Astrocyte (in vitro differentiated cells and primary cell): Measurements from ENCODE around the gene BATF3. TPM values are rescaled to one million over a fixed set of nuclear protein-coding genes. Genes with fewer than 3 reads are reported as not detected.

Experiments used
- DNase-seq: peaks from one replicate; pipeline ENCODE4 v3.0.0-alpha.2; 2010; ENCODE audit warnings: low read depth
- FAIRE-seq: peaks from 2 replicates; lab custom pipeline; 2011; peaks lifted over from hg19 to GRCh38; lab: Jason Lieb, UNC
- H2AFZ ChIP-seq: 2 replicates; pipeline ENCODE4 v1.6.0; 2012; ENCODE audit warnings: low read depth, low read length, inconsistent platforms
- H3K27ac ChIP-seq: 2 replicates; pipeline ENCODE4 v1.5.1; 2011; ENCODE audit warnings: low read depth, low read length, inconsistent platforms
- H3K27me3 ChIP-seq: 2 replicates; pipeline ENCODE4 v1.6.0; 2011; ENCODE audit warnings: low read length, inconsistent platforms; ENCODE audit not compliant: insufficient read depth
- H3K36me3 ChIP-seq: 2 replicates; pipeline ENCODE4 v1.5.1; 2011; ENCODE audit warnings: low read length, inconsistent platforms; ENCODE audit not compliant: insufficient read depth
- H3K4me1 ChIP-seq: 2 replicates; pipeline ENCODE4 v1.5.1; 2011; ENCODE audit warnings: low read length, inconsistent platforms; ENCODE audit not compliant: insufficient read depth
- H3K4me2 ChIP-seq: 2 replicates; pipeline ENCODE4 v1.6.0; 2012; ENCODE audit warnings: low read length, inconsistent platforms
- H3K4me3 ChIP-seq: 2 replicates; pipeline ENCODE4 v1.5.1; 2011; ENCODE audit warnings: low read depth, mild to moderate bottlenecking, low read length, inconsistent platforms; ENCODE audit not compliant: insufficient read depth
- H3K79me2 ChIP-seq: 2 replicates; pipeline ENCODE4 v1.6.0; 2012; ENCODE audit warnings: mild to moderate bottlenecking, low read length, inconsistent platforms; ENCODE audit not compliant: insufficient read depth
- H3K9ac ChIP-seq: 2 replicates; pipeline ENCODE4 v1.6.0; 2012; ENCODE audit warnings: mild to moderate bottlenecking, low read length, inconsistent platforms
- H3K9me3 ChIP-seq: 2 replicates; pipeline ENCODE4 v1.5.1; 2012; ENCODE audit warnings: low read depth, mild to moderate bottlenecking, low read length, inconsistent platforms; ENCODE audit not compliant: insufficient read depth
- H4K20me1 ChIP-seq: 2 replicates; pipeline ENCODE4 v1.6.0; 2012; ENCODE audit warnings: low read length, inconsistent platforms; ENCODE audit not compliant: insufficient read depth
- H3K27ac Mint-ChIP-seq: one replicate; pipeline ENCODE4 v1.8.0; 2021; ENCODE audit warnings: mild to moderate bottlenecking, mixed read lengths; ENCODE audit not compliant: unreplicated experiment
- H3K27me3 Mint-ChIP-seq: one replicate; pipeline ENCODE4 v1.8.0; 2021; ENCODE audit warnings: low read depth, mixed read lengths; ENCODE audit not compliant: unreplicated experiment
- H3K36me3 Mint-ChIP-seq: one replicate; pipeline ENCODE4 v1.8.0; 2021; ENCODE audit warnings: low read depth, mixed read lengths; ENCODE audit not compliant: unreplicated experiment
- H3K4me1 Mint-ChIP-seq: one replicate; pipeline ENCODE4 v1.8.0; 2021; ENCODE audit warnings: low read depth, mixed read lengths; ENCODE audit not compliant: unreplicated experiment
- H3K4me3 Mint-ChIP-seq: one replicate; pipeline ENCODE4 v1.8.0; 2021; ENCODE audit warnings: mild to moderate bottlenecking, moderate library complexity, mixed read lengths; ENCODE audit not compliant: unreplicated experiment
- H3K9me3 Mint-ChIP-seq: one replicate; pipeline ENCODE4 v1.8.0; 2021; ENCODE audit warnings: mild to moderate bottlenecking, mixed read lengths; ENCODE audit not compliant: unreplicated experiment
- EZH2 ChIP-seq: IDR thresholded peaks from 2 replicates; pipeline ENCODE4 v1.6.1; 2012; ENCODE audit warnings: mild to moderate bottlenecking, low read length, inconsistent platforms; ENCODE audit not compliant: insufficient read depth
- total RNA-seq: library from RNA; stranded (reverse); gene quantifications from 2 replicates; pipeline ENCODE4 v1.2.1, GENCODE V29; 2021
- TF ChIP-seq, protein P1 (sequence below): IDR thresholded peaks from 2 replicates; pipeline ENCODE4 v1.5.1; 2011; ENCODE audit warnings: low read depth, mild to moderate bottlenecking, inconsistent platforms, low read length, moderate library complexity; ENCODE audit not compliant: insufficient read depth

Gene BATF3
- total RNA-seq, 1 donor from 2014 or later: 1.9 TPM

DNA sequence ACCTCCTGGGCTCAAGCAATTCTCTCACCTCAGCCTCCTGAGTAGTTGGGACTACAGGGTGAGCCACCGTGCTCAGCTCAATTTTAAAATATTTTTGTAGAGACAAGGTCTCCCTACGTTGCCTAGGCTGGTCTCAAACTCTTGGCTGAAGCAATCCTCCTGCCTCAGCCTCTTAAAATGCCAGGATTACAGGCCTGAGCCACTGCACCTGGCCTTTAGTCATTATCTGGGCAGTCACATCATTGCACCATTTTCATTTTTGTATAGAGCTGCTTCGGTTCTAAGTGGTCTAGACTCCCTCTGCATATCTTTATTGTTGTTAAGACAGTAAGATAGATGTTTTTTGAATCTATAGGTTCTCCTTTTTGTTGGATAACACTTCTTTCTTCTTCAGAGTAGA is 51.2 kb downstream of the BATF3 start:
- Histone ChIP-seq H3K79me2 (no peaks in the 10 kb centered on the region), H3K27ac (no peak overlapping the region), H3K27me3 (no peaks in the 10 kb centered on the region), H3K4me1 (no peaks in the 10 kb centered on the region), H3K36me3 (no peaks in the 10 kb centered on the region), H3K9me3 (no peaks in the 10 kb centered on the region), H4K20me1 (no peaks in the 10 kb centered on the region), H3K4me3 (no peak overlapping the region), H3K4me2 (no peak overlapping the region), H2AFZ (no peak overlapping the region), H3K9ac (no peak overlapping the region)
- Mint-ChIP-seq H3K36me3 (no peaks in the 10 kb centered on the region), H3K9me3 (peaks cover 3% of the 10 kb centered on the region), H3K4me3 (no peak overlapping the region), H3K4me1 (peaks cover 2% of the 10 kb centered on the region), H3K27ac (no peak overlapping the region), H3K27me3 (peaks cover 14% of the 10 kb centered on the region)
- TF ChIP-seq, protein P1, sequence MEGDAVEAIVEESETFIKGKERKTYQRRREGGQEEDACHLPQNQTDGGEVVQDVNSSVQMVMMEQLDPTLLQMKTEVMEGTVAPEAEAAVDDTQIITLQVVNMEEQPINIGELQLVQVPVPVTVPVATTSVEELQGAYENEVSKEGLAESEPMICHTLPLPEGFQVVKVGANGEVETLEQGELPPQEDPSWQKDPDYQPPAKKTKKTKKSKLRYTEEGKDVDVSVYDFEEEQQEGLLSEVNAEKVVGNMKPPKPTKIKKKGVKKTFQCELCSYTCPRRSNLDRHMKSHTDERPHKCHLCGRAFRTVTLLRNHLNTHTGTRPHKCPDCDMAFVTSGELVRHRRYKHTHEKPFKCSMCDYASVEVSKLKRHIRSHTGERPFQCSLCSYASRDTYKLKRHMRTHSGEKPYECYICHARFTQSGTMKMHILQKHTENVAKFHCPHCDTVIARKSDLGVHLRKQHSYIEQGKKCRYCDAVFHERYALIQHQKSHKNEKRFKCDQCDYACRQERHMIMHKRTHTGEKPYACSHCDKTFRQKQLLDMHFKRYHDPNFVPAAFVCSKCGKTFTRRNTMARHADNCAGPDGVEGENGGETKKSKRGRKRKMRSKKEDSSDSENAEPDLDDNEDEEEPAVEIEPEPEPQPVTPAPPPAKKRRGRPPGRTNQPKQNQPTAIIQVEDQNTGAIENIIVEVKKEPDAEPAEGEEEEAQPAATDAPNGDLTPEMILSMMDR: no peak
- TF ChIP-seq EZH2: no peak
- no peak for FAIRE-seq
- DNase-seq: no peak

DNA sequence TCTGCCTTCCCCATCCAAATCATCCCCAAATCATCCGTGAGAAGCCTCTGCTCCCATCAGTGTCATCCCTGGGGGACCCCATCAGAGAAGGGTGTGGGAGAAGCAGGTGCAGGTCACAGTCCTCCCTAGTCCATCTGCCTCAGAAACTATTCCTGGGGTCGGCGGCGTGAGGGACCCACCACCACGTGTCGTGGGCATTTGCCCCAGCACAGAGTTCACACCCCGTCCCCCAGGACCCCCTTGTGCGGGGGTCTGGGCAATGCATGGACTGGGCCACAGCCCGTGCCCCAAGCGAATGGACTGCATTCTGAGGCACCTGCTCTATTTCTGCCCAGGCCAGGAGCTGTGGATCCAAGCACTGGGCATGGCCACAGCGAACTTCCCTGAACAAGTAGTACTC is 52.6 kb downstream of the BATF3 start:
- no peak overlapping the region for H2AFZ ChIP-seq
- Mint-ChIP-seq H3K27me3 (peaks cover 18% of the 10 kb centered on the region), H3K4me3 (no peak overlapping the region), H3K4me1 (peaks cover 2% of the 10 kb centered on the region), H3K27ac (no peak overlapping the region), H3K9me3 (peaks cover 3% of the 10 kb centered on the region), H3K36me3 (no peaks in the 10 kb centered on the region)
- DNase-seq (no peak), FAIRE-seq (no peak)
- TF ChIP-seq, protein P1: no peak
- no peak for TF ChIP-seq EZH2
- no peak overlapping the region for H3K9ac ChIP-seq
- no peaks in the 10 kb centered on the region for H3K4me1 ChIP-seq
- no peaks in the 10 kb centered on the region for H3K79me2 ChIP-seq
- no peaks in the 10 kb centered on the region for H3K27me3 ChIP-seq
- no peaks in the 10 kb centered on the region for H4K20me1 ChIP-seq
- H3K27ac ChIP-seq: no peak overlapping the region
- no peaks in the 10 kb centered on the region for H3K36me3 ChIP-seq
- H3K4me2 ChIP-seq: no peak overlapping the region
- no peaks in the 10 kb centered on the region for H3K9me3 ChIP-seq
- no peak overlapping the region for H3K4me3 ChIP-seq

DNA sequence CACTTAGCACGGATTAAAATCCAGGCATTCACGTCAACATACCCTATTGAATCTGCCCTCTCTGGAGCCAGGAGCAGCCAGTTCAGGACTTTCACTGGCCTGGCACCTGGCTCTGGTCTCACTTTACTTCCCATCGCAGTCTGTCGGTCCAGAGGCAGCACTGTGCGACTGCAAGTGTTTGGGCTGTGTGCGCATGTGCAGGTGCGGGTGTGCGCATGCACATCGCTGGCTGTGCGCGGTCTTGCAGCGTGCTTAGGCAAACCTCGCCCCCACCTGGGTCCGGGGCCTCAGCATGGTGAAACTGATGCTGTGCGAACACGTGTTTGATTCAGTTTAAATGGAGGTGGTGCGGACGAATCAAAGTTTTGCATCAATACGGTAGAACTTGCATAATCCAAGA is 53.1 kb downstream of the BATF3 start:
- no peak overlapping the region for H3K4me3 ChIP-seq
- FAIRE-seq: no peak
- no peak overlapping the region for H3K27ac Mint-ChIP-seq

More for the DNA sequence above, 53.1 kb downstream of the BATF3 start:
- Mint-ChIP-seq H3K27me3 (peaks cover 18% of the 10 kb centered on the region), H3K36me3 (no peaks in the 10 kb centered on the region), H3K4me3 (no peak overlapping the region), H3K4me1 (peaks cover 2% of the 10 kb centered on the region), H3K9me3 (peaks cover 3% of the 10 kb centered on the region)
- Histone ChIP-seq H3K4me2 (no peak overlapping the region), H2AFZ (no peak overlapping the region), H3K9ac (no peak overlapping the region), H3K36me3 (no peaks in the 10 kb centered on the region), H3K9me3 (no peaks in the 10 kb centered on the region), H3K4me1 (no peaks in the 10 kb centered on the region), H3K27me3 (no peaks in the 10 kb centered on the region), H3K79me2 (no peaks in the 10 kb centered on the region), H3K27ac (no peak overlapping the region), H4K20me1 (no peaks in the 10 kb centered on the region)
- no peak for DNase-seq
- TF ChIP-seq EZH2: no peak
- TF ChIP-seq, protein P1: no peak
